Cardiac fibroblast (primary cell): ENCODE results near the gene ADGRG6.

Source experiments
- DNase-seq, 2 donors: peaks; one replicate each; pipeline versions ENCODE4 v3.0.0 to v3.0.0-alpha.2; 2010; ENCODE audit warnings: low read depth in 2 of 2
- H3K4me3 ChIP-seq, 2 donors: replicated peaks in 1 of 2; 1 replicate in 1 of 2; 2 replicates in 1 of 2; pipeline ENCODE4 v1.5.1; 2011; ENCODE audit warnings: low read depth in 2 of 2, low read length in 2 of 2, mild to moderate bottlenecking in 2 of 2, moderate library complexity in 1 of 2
- TF ChIP-seq, protein P1 (sequence below): IDR thresholded peaks from one replicate; pipeline ENCODE4 v1.5.1; 2011; ENCODE audit warnings: low read depth, mild to moderate bottlenecking, low read length, inconsistent platforms

Gene ADGRG6

DNA sequence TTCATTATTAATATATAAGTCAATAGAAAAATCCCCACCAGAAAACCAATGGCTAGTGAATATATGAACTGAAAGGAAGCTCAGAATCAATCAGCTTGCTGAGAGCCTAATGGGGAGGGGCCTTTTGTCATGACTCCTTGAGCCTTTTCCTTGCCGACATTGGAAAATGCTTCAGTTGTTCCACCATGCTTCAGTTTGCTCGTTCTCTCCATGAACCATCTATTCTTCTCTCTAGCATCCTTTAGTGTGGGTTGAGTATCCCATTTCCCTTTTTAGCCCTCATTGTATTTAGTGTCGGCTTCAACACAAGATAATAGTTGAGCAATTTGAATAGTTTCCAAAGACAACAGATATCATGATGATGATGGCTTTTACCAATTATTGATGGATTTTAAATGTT lies 139.9 kb downstream of the ADGRG6 start:
- TF ChIP-seq, protein P1, sequence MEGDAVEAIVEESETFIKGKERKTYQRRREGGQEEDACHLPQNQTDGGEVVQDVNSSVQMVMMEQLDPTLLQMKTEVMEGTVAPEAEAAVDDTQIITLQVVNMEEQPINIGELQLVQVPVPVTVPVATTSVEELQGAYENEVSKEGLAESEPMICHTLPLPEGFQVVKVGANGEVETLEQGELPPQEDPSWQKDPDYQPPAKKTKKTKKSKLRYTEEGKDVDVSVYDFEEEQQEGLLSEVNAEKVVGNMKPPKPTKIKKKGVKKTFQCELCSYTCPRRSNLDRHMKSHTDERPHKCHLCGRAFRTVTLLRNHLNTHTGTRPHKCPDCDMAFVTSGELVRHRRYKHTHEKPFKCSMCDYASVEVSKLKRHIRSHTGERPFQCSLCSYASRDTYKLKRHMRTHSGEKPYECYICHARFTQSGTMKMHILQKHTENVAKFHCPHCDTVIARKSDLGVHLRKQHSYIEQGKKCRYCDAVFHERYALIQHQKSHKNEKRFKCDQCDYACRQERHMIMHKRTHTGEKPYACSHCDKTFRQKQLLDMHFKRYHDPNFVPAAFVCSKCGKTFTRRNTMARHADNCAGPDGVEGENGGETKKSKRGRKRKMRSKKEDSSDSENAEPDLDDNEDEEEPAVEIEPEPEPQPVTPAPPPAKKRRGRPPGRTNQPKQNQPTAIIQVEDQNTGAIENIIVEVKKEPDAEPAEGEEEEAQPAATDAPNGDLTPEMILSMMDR = no peak
- DNase-seq = no peak
- no peak overlapping the region for H3K4me3 ChIP-seq

DNA sequence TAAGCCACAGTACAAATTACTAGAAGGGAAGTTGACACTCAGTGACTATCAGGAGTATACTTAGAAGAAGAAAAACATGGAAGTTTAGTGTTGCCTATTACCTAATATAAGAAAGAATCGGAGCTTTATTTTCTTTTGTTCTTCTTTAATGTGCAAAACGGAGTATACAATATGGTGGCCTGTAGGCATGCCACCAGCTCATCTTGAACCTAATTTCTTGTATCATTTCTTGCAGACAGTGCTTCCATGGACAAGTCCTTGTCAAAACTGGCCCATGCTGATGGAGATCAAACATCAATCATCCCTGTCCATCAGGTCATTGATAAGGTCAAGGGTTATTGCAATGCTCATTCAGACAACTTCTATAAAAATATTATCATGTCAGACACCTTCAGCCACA lies 141.3 kb downstream of the ADGRG6 start:
- TF ChIP-seq, protein P1 = no peak
- DNase-seq = no peak

GRCh38 chr6:142443532-142443931 lies 141.7 kb downstream of the ADGRG6 start:
- no peak for DNase-seq
- H3K4me3 ChIP-seq = no peak overlapping the region
- TF ChIP-seq, protein P1 = no peak

More for the DNA sequence above, 141.3 kb downstream of the ADGRG6 start:
- no peak overlapping the region for H3K4me3 ChIP-seq

- peak in 1 of 2 donors; percentile 38 for DNase-seq
- TF ChIP-seq, protein P1 = no peak
- H3K4me3 ChIP-seq = no peak overlapping the region
Observed at GRCh38 chr6:142444376-142444775, 142.6 kb downstream of the ADGRG6 start.

DNA sequence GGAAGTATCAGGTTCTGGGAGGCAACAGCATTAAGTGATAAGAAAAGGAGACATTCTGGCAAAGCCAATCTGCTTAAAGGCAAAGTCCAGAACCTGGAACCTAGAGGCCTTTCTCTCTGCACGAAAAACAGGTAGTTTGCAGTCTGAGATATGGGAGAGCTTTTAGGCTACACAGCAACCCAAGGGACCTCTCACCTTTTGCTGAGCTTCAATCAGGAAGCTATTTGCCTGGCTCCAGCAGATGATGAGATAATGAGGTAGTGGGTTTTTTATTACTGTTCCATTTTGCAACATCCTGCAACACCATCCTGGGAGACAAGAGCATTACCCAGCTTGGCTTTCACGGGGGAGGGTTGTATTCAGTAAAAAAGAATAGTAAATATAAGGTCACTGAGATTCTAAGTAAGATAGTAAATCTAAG lies 143.1 kb downstream of the ADGRG6 start:
- DNase-seq = no peak
- TF ChIP-seq, protein P1 = no peak
- H3K4me3 ChIP-seq = no peak overlapping the region

DNA sequence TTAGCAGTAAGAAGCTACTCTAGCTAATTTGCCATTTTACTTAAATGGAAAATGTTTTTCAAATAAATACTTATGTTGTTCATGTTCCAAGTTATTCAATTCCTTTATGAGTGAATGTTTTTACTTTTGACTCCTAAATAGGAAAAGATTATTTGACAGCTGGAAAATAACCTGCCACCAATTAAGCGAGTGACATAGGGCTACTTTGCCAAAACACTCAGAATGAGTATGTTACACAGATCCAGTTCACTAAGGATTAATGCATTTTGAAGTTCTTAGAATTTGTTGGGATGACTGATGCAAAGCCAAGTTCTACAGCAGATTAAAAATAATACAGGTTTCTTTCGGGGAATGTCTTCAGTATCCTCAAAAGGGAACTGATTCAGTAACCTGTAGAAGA lies 144.4 kb downstream of the ADGRG6 start:
- TF ChIP-seq, protein P1 = no peak
- no peak overlapping the region for H3K4me3 ChIP-seq
- DNase-seq = no peak

- no peak overlapping the region for H3K4me3 ChIP-seq
- TF ChIP-seq, protein P1 = no peak
- no peak for DNase-seq
Observed at GRCh38 chr6:142446576-142446975, 144.8 kb downstream of the ADGRG6 start.
